AG09309 (cell line): ENCODE results near the gene RNF217.

Source experiments
- DNase-seq: peaks from one replicate; pipeline ENCODE4 v3.0.0-alpha.2; 2010; ENCODE audit warnings: low read depth
- H3K4me3 ChIP-seq: 2 replicates; pipeline ENCODE4 v1.5.1; 2011; ENCODE audit warnings: mild to moderate bottlenecking, low read depth, low read length, moderate library complexity; ENCODE audit not compliant: control insufficient read depth
- CTCF ChIP-seq: IDR thresholded peaks from 2 replicates; pipeline ENCODE4 v1.5.1; 2011; ENCODE audit warnings: mild to moderate bottlenecking, low read depth, low read length, inconsistent platforms; ENCODE audit not compliant: insufficient read depth, control insufficient read depth; ENCODE audit errors: missing control alignments

The RNF217 gene

GRCh38 chr6:125019918-125020317 lies 57.7 kb downstream of the RNF217 start:
- no peak for DNase-seq
- H3K4me3 ChIP-seq: no peak overlapping the region
- no peak for TF ChIP-seq CTCF

- H3K4me3 ChIP-seq: no peak overlapping the region
- no peak for TF ChIP-seq CTCF
- peak; percentile 64 for DNase-seq
Observed at GRCh38 chr6:125020385-125020784, 58.1 kb downstream of the RNF217 start.

DNA sequence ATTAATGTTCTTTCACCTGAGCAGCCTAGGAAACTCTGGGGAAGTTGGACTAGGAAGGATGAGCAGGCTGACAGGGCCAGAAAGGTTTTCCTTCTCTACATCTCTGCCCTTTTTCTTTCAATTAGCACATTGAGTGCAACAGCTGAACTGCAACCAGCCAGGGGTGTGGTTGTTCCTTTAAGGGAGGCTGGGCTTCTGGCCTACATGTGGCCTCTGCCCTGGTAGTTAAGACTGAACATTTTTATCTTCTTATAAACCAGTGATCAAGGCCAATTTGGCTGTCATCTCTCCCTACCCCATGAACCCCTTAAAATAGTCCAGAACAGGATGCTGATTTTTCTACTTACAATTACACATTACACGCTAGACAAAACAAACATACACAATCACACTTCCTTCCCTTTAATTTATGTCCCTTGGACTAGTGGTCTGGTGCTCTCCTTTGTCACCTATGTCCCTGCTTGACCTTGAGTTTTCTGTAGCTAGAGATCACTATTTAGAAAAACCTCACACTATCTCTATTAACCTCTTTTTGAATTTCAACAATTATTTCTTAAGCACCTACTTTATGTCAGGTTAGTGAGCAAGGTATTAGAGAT lies 60.3 kb downstream of the RNF217 start:
- no peak for DNase-seq
- H3K4me3 ChIP-seq: no peak overlapping the region
- no peak for TF ChIP-seq CTCF

DNA sequence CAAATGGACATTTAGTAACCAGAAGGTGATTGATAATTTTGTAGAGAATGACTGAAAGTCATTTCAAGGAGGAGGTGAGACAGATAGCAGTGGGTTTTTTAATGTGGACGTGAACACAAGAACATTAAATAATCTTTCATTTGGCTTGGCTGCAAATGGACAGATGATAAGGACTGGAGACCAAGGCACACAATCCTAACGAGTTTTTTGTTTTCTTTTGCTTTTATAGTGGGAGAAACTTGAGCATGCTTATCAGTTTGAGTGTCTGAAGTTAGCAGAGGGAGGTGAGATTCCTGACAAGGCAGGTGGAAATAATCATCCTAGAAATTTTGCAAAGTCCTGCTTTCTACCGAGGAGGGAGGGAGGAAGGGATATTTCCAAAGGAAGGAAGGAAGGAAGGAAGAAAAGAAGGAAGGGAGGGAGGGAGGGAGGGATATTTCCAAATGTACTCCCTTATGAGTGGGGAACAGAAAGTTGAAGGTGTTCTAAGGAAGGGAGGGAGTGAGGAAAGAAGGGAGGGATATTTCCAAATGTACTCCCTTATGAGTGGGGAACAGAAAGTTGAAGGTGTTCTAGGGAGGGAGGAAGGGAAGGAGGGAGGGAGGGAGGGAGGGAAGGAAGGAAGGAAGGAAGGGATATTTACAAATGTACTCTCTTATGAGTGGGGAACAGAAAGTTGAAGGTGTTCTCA lies 63.1 kb downstream of the RNF217 start:
- DNase-seq: no peak
- TF ChIP-seq CTCF: no peak
- no peak overlapping the region for H3K4me3 ChIP-seq

DNA sequence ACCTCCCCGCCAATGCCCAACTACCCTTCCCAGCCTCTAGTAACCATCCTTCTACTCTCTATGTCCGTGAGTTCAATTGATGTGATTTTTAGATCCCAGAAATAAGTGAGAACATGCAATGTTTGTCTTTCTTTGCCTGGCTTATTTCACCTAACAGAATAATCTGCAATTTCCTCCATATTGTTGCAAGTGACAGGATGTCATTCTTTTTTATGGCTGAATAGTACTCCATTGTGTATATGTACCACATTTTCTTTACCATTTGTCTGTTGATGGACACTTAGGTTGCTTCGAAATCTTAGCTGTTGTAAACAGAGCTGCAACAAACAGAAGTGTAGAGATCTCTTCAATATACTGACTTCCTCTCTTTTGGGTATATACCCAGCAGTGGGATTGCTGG lies 65.0 kb downstream of the RNF217 start:
- no peak for DNase-seq
- no peak for TF ChIP-seq CTCF
- no peak overlapping the region for H3K4me3 ChIP-seq

- H3K4me3 ChIP-seq: no peak overlapping the region
- no peak for TF ChIP-seq CTCF
- no peak for DNase-seq
Observed at GRCh38 chr6:125030969-125031368, 68.7 kb downstream of the RNF217 start.
